Spleen (tissue), 11 donors: ENCODE data around the gene PACS1. TPM values are rescaled to one million over a fixed set of nuclear protein-coding genes. Genes with fewer than 3 reads are reported as not detected.

Experiments
- DNase-seq: peaks from one replicate; pipeline ENCODE4 v3.0.0-alpha.2; 2020
- H3K27ac ChIP-seq, 8 donors: fragments of 200-600 bp; sonication (generic) in 7 of 8; 1 replicate in 4 of 8; 2 replicates in 4 of 8; pipeline versions ENCODE4 v1.5.0 to v1.8.0; 2016 to 2021; ENCODE audit warnings: inconsistent platforms in 4 of 8, mild to moderate bottlenecking in 4 of 8, moderate library complexity in 1 of 8
- H3K27me3 ChIP-seq, 7 donors: fragments of 200-600 bp; sonication (generic) in 6 of 7; replicated peaks in 1 of 7; 1 replicate in 4 of 7; 2 replicates in 3 of 7; pipeline versions ENCODE4 v1.5.0 to v1.8.0; 2016 to 2021; ENCODE audit warnings: inconsistent platforms in 3 of 7, mild to moderate bottlenecking in 1 of 7
- H3K36me3 ChIP-seq, 6 donors: fragments of 200-600 bp; sonication (generic) in 5 of 6; 1 replicate in 4 of 6; 2 replicates in 2 of 6; pipeline versions ENCODE4 v1.5.0 to v1.8.0; 2016 to 2021; ENCODE audit warnings: inconsistent platforms in 2 of 6
- H3K4me1 ChIP-seq, 6 donors: fragments of 200-600 bp; sonication (generic) in 5 of 6; 1 replicate in 3 of 6; 2 replicates in 3 of 6; pipeline versions ENCODE4 v1.5.0 to v1.8.0; 2016 to 2021; ENCODE audit warnings: inconsistent platforms in 3 of 6
- H3K4me3 ChIP-seq, 8 donors: fragments of 200-600 bp; sonication (generic) in 7 of 8; 1 replicate in 4 of 8; 2 replicates in 4 of 8; pipeline versions ENCODE4 v1.5.0 to v1.8.0; 2016 to 2021; ENCODE audit warnings: inconsistent platforms in 4 of 8, mild to moderate bottlenecking in 4 of 8, moderate library complexity in 2 of 8
- H3K9me3 ChIP-seq, 8 donors: fragments of 200-600 bp; sonication (generic) in 7 of 8; 1 replicate in 4 of 8; 2 replicates in 4 of 8; pipeline versions ENCODE4 v1.5.0 to v1.8.0; 2016 to 2021; ENCODE audit warnings: inconsistent platforms in 4 of 8
- CTCF ChIP-seq, 11 experiments: fragments of 200-600 bp in 7 of 11; fragments of 450-650 bp in 4 of 11; sonication (generic) in 4 of 11; IDR thresholded peaks in 8 of 11; conservative IDR thresholded peaks in 3 of 11; 1 replicate in 7 of 11; 2 replicates in 4 of 11; pipeline versions ENCODE4 v1.4.0 to v1.8.0; 2016 to 2021; ENCODE audit warnings: antibody characterized with exemption in 11 of 11, inconsistent platforms in 4 of 11, mild to moderate bottlenecking in 1 of 11
- POLR2A ChIP-seq, 3 donors: fragments of 450-650 bp; IDR thresholded peaks; one replicate each; pipeline ENCODE4 v1.5.1; 2017; ENCODE audit warnings: antibody characterized with exemption in 3 of 3, mild to moderate bottlenecking in 1 of 3
- POLR2AphosphoS5 ChIP-seq, 3 donors: sonication (generic); formaldehyde crosslinking; IDR thresholded peaks; one replicate each; pipeline ENCODE4 v1.5.1; 2017; ENCODE audit warnings: antibody characterized with exemption in 3 of 3
- WGBS, 5 donors: extraction: QIAGEN DNeasy Blood & Tissue Kit in 3 of 5; methylation state at CpG; one replicate each; pipeline versions ENCODE4 v1.1.5 to v1.1.7; 2013 to 2018; 5-methylcytosine and 5-hydroxymethylcytosine counted together
- intact Hi-C: fragments of 100-400 bp; cut with DNase I; formaldehyde crosslinking; loops from one replicate; pipeline ENCODE4 v1.15.0; 2023; ENCODE audit warnings: low total_unique reads
- polyA plus RNA-seq, 3 donors: library from polyadenylated mRNA; stranded (reverse); fragments of 200-250 nt; gene quantifications; one replicate each; pipeline ENCODE4 v1.2.1, GENCODE V29; 2013
- total RNA-seq, 7 donors: library from RNA; depleted of rRNA in 3 of 7; stranded (reverse); fragments of >200 nt in 3 of 7; fragmentation: NEBNext Ultra II Directional in 4 of 7; extraction: Animal tissue kit (Norgen Biotek cat#: 25700) in 4 of 7; gene quantifications; one replicate each; pipeline versions ENCODE4 v1.1.0 to v1.2.1, GENCODE V29; 2016 to 2021
- donor health status: healthy with polysubstance abuse.
- donor health status: DM: no; HTN: no; CAD: no; lungs with moderate emphysema.
- donor health status: DM: no; HTN: no; CAD: no.
- donor health status: Bipolar disorder and iron deficiency.
- donor health status: healthy.
- donor health status: DM: no; HTN: no; CAD: no.
- donor health status: DM: yes; HTN: yes; CAD: no.

Gene PACS1
- total and polyA plus RNA-seq, 10 donors = 20.6 to 126 (median 98.8) TPM

GRCh38 chr11:66277471-66278362 lies 207.6 kb downstream of the PACS1 start, which contains the start of gene CNIH2:
TSS of gene CNIH2 (plus strand) at chr11:66278175. CDS start at chr11:66278457, 282 bp downstream.
- peak within 1 kb of the TSS in 5 of 8 donors; percentile 18 to 69 (median 51) for H3K27ac ChIP-seq
- peaks cover 0 to 45% (median 41%) of the 10 kb centered on the region in 6 donors for H3K36me3 ChIP-seq
- peaks cover 0 to 17% (median 0%) of the 10 kb centered on the region in 7 donors for H3K27me3 ChIP-seq
- WGBS, 5 donors = 3 to 11% (median 5%) methylated on average over 13 to 84 of the region's 84 CpGs
- intact Hi-C loops = no loop called here
- H3K9me3 ChIP-seq = no peaks in the 10 kb centered on the region
- TF ChIP-seq POLR2AphosphoS5 (IDR thresholded peaks at IDR 0.05) (peak in 2 of 3 donors; percentile 60 to 75), POLR2A (IDR thresholded peaks at IDR 0.05) (no peak), CTCF (IDR thresholded peaks at IDR 0.05 in 8 of 11, conservative IDR thresholded peaks at IDR 0.05 in 3 of 11) (no peak)
- H3K4me3 ChIP-seq = peak within 1 kb of the TSS in 7 of 8 donors; percentile 11 to 65 (median 33)
- H3K4me1 ChIP-seq = peaks cover 10 to 63% (median 30%) of the 10 kb centered on the region in 6 donors
- peak; percentile 86 for DNase-seq

GRCh38 chr11:66278363-66279091 lies 208.5 kb downstream of the PACS1 start:
- 2 to 6% (median 3%) methylated on average over 30 to 45 of the region's 45 CpGs for WGBS, 5 donors
- peak; percentile 77 for DNase-seq
- H3K27ac ChIP-seq = peak overlapping the region in 1 of 8 donors; percentile 69
- peaks cover 0 to 39% (median 33%) of the 10 kb centered on the region in 6 donors for H3K36me3 ChIP-seq
- peaks cover 10 to 63% (median 31%) of the 10 kb centered on the region in 6 donors for H3K4me1 ChIP-seq
- H3K4me3 ChIP-seq = peak overlapping the region in 2 of 8 donors; percentile 34 to 65
- no peaks in the 10 kb centered on the region for H3K9me3 ChIP-seq
- intact Hi-C loops = no loop called here
- peaks cover 0 to 17% (median 0%) of the 10 kb centered on the region in 7 donors for H3K27me3 ChIP-seq
- TF ChIP-seq CTCF (IDR thresholded peaks at IDR 0.05 in 8 of 11, conservative IDR thresholded peaks at IDR 0.05 in 3 of 11) = no peak
- no peak for TF ChIP-seq POLR2AphosphoS5 (IDR thresholded peaks at IDR 0.05)
- no peak for TF ChIP-seq POLR2A (IDR thresholded peaks at IDR 0.05)

GRCh38 chr11:66279092-66279734 lies 209.1 kb downstream of the PACS1 start:
- WGBS, 5 donors = 68 to 81% (median 72%) methylated on average over 15 of the region's 15 CpGs
- H3K27ac ChIP-seq = no peak overlapping the region
- peaks cover 0 to 39% (median 26%) of the 10 kb centered on the region in 6 donors for H3K36me3 ChIP-seq
- H3K9me3 ChIP-seq = no peaks in the 10 kb centered on the region
- H3K27me3 ChIP-seq = peaks cover 0 to 17% (median 0%) of the 10 kb centered on the region in 7 donors
- TF ChIP-seq POLR2AphosphoS5 (IDR thresholded peaks at IDR 0.05) = no peak
- TF ChIP-seq POLR2A (IDR thresholded peaks at IDR 0.05) = no peak
- no peak for TF ChIP-seq CTCF (IDR thresholded peaks at IDR 0.05 in 8 of 11, conservative IDR thresholded peaks at IDR 0.05 in 3 of 11)
- intact Hi-C loops = no loop called here
- peaks cover 10 to 60% (median 31%) of the 10 kb centered on the region in 6 donors for H3K4me1 ChIP-seq
- no peak overlapping the region for H3K4me3 ChIP-seq
- DNase-seq = peak; percentile 58
